ENCODE measurements around the gene MACF1. TPM values are rescaled to one million over a fixed set of nuclear protein-coding genes. Genes with fewer than 3 reads are reported as not detected.

MACF1 gene
- total RNA-seq, 1 experiment from 2014 or later: 104 TPM

GRCh38 chr1:39183503-39184353 is 20.8 kb upstream of the MACF1 start:
- Mint-ChIP-seq H3K4me1 (ENCODE audit: low read depth, unreplicated experiment) (peaks cover 25% of the 10 kb centered on the region), H3K27me3 (ENCODE audit: insufficient read depth, unreplicated experiment) (no peaks in the 10 kb centered on the region), H3K27ac (ENCODE audit: unreplicated experiment) (peak overlapping the region; percentile 86), H3K36me3 (ENCODE audit: insufficient read depth, unreplicated experiment) (peaks cover 25% of the 10 kb centered on the region), H3K4me3 (ENCODE audit: unreplicated experiment) (peak overlapping the region; percentile 30), H3K9me3 (ENCODE audit: unreplicated experiment) (no peaks in the 10 kb centered on the region)
- ChIA-PET CTCF (interaction anchor here (0.6 to 1.9 kb wide), 7 partner anchors 9 to 204 kb away, joined by 3 to 11 read pairs (median 4); partner anchors contain the start of gene MACF1), POLR2A (interaction anchor here (0.8 kb wide), 1 partner anchor 25 kb away, joined by 6 read pairs; no protein-coding TSS in a partner anchor)
- DNase-seq: peak; percentile 86
- BruUV-seq (replicated peaks): no TSS peak
- Histone ChIP-seq H3K27me3 (replicated peaks; ENCODE audit: control insufficient read depth, insufficient read depth, low read length) (no peaks in the 10 kb centered on the region), H3K4me3 (ENCODE audit: low read depth, low read length) (no peak overlapping the region), H3K9me3 (no peaks in the 10 kb centered on the region), H3K36me3 (ENCODE audit: control insufficient read depth, insufficient read depth, low read length) (no peaks in the 10 kb centered on the region), H3K4me1 (peaks cover 29% of the 10 kb centered on the region)
- intact Hi-C loops (cut with micrococcal nuclease; ENCODE audit: unreplicated experiment): no loop called here
- peak; percentile 41 to 48 for TF ChIP-seq CTCF (IDR thresholded peaks at IDR 0.05; ENCODE audit: insufficient read depth in 1 of 2, low read depth in 1 of 2, low read length in 1 of 2, severe bottlenecking in 1 of 2, unreplicated experiment in 1 of 2)

DNA sequence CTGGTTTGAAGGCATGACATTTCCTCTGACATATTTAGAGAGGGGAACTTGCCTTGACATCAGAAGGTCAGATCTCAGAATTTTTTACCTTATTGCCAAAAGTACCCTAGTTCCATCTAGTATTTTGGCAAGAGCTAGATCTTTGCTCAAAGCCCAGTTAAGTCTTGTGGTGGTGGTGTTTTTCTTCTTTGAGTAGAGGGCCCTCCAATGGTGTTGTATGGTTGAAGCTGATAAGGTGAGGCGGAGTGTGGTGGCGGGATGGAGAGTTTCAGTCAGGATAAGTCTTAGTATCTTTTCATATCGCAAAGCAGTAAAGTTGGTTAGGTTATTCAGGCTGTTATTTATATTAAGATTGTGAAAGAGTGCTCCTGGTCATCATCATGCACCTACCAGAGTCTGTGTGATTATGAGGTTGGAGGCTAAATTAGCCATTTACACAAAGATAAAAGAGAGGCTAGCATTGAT is 20.1 kb upstream of the MACF1 start:
- intact Hi-C loops (cut with micrococcal nuclease; ENCODE audit: unreplicated experiment): no loop called here
- no peaks in the 10 kb centered on the region for H3K27me3 ChIP-seq (replicated peaks; ENCODE audit: control insufficient read depth, insufficient read depth, low read length)
- POLR2A ChIA-PET: interaction anchor here (0.8 kb wide), 1 partner anchor 25 kb away, joined by 6 read pairs; no protein-coding TSS in a partner anchor
- no peaks in the 10 kb centered on the region for H3K36me3 ChIP-seq (ENCODE audit: control insufficient read depth, insufficient read depth, low read length)
- peaks cover 25% of the 10 kb centered on the region for H3K36me3 Mint-ChIP-seq (ENCODE audit: insufficient read depth, unreplicated experiment)
- H3K4me1 Mint-ChIP-seq (ENCODE audit: low read depth, unreplicated experiment): peaks cover 23% of the 10 kb centered on the region
- H3K9me3 Mint-ChIP-seq (ENCODE audit: unreplicated experiment): no peaks in the 10 kb centered on the region
- no peaks in the 10 kb centered on the region for H3K27me3 Mint-ChIP-seq (ENCODE audit: insufficient read depth, unreplicated experiment)
- no peak overlapping the region for H3K4me3 ChIP-seq (ENCODE audit: low read depth, low read length)
- no peaks in the 10 kb centered on the region for H3K9me3 ChIP-seq
- TF ChIP-seq CTCF (IDR thresholded peaks at IDR 0.05; ENCODE audit: insufficient read depth in 1 of 2, low read depth in 1 of 2, low read length in 1 of 2, severe bottlenecking in 1 of 2, unreplicated experiment in 1 of 2): no peak
- CTCF ChIA-PET: interaction anchor here (0.6 to 1.9 kb wide), 7 partner anchors 8 to 203 kb away, joined by 3 to 11 read pairs (median 4); partner anchors contain the start of gene MACF1
- peak overlapping the region; percentile 30 for H3K4me3 Mint-ChIP-seq (ENCODE audit: unreplicated experiment)
- H3K27ac Mint-ChIP-seq (ENCODE audit: unreplicated experiment): peak overlapping the region; percentile 86
- TSS peak; percentile 43 for BruUV-seq (replicated peaks)
- DNase-seq: no peak
- peaks cover 27% of the 10 kb centered on the region for H3K4me1 ChIP-seq

- H3K4me3 Mint-ChIP-seq (ENCODE audit: unreplicated experiment): no peak overlapping the region
- H3K4me1 Mint-ChIP-seq (ENCODE audit: low read depth, unreplicated experiment): peaks cover 39% of the 10 kb centered on the region
- ChIA-PET POLR2A (interaction anchor here (1.4 kb wide), 1 partner anchor 29 kb away, joined by 5 read pairs; no protein-coding TSS in a partner anchor), CTCF (interaction anchor here (1.2 kb wide), 1 partner anchor 89 kb away, joined by 3 read pairs; no protein-coding TSS in a partner anchor)
- H3K27me3 ChIP-seq (replicated peaks; ENCODE audit: control insufficient read depth, insufficient read depth, low read length): no peaks in the 10 kb centered on the region
- no peaks in the 10 kb centered on the region for H3K36me3 ChIP-seq (ENCODE audit: control insufficient read depth, insufficient read depth, low read length)
- peaks cover 40% of the 10 kb centered on the region for H3K4me1 ChIP-seq
- no TSS peak for BruUV-seq (replicated peaks)
- no peak for TF ChIP-seq CTCF (IDR thresholded peaks at IDR 0.05; ENCODE audit: insufficient read depth in 1 of 2, low read depth in 1 of 2, low read length in 1 of 2, severe bottlenecking in 1 of 2, unreplicated experiment in 1 of 2)
- intact Hi-C loops (cut with micrococcal nuclease; ENCODE audit: unreplicated experiment): no loop called here
- no peak overlapping the region for H3K4me3 ChIP-seq (ENCODE audit: low read depth, low read length)
- no peaks in the 10 kb centered on the region for H3K9me3 ChIP-seq
- no peaks in the 10 kb centered on the region for H3K27me3 Mint-ChIP-seq (ENCODE audit: insufficient read depth, unreplicated experiment)
- H3K27ac Mint-ChIP-seq (ENCODE audit: unreplicated experiment): no peak overlapping the region
- H3K9me3 Mint-ChIP-seq (ENCODE audit: unreplicated experiment): no peaks in the 10 kb centered on the region
- H3K36me3 Mint-ChIP-seq (ENCODE audit: insufficient read depth, unreplicated experiment): peaks cover 17% of the 10 kb centered on the region
- DNase-seq: no peak
These were observed 17.0 kb upstream of the MACF1 start for GRCh38 chr1:39187275-39188046.

Measured in Caco-2 (cell line).